Brain microvascular endothelial cell (primary cell): ENCODE data around the gene CHMP1A.
A peak's percentile ranks its signal among the peaks of the same experiment; 100 is the strongest.

Source experiments
- DNase-seq: peaks from one replicate; pipeline ENCODE4 v3.0.0-alpha.2; 2020
- H3K27ac ChIP-seq: fragments of 250-450 bp; sonication (Bioruptor Pico); 2 replicates; pipeline ENCODE4 v1.5.1; 2020; ENCODE audit warnings: mild to moderate bottlenecking, moderate library complexity
- H3K27me3 ChIP-seq: fragments of 250-450 bp; sonication (Bioruptor Pico); replicated peaks from 2 replicates; pipeline ENCODE4 v1.5.1; 2020; ENCODE audit warnings: mild to moderate bottlenecking
- H3K36me3 ChIP-seq: fragments of 250-450 bp; sonication (Bioruptor Pico); replicated peaks from 2 replicates; pipeline ENCODE4 v1.5.1; 2020; ENCODE audit warnings: mild to moderate bottlenecking
- H3K4me3 ChIP-seq: 2 replicates; pipeline ENCODE4 v1.5.1; 2011; ENCODE audit warnings: low read depth, mild to moderate bottlenecking, control low read depth, low read length, moderate library complexity
- in situ Hi-C: cut with HindIII; loops from 2 replicates; pipeline ENCODE4 v1.10.0; 2017; ENCODE audit warnings: low sequenced_read_pairs, low pct_ligation_motif_present
- TF ChIP-seq, protein P1 (sequence below): IDR thresholded peaks from 2 replicates; pipeline ENCODE4 v1.5.1; 2011; ENCODE audit warnings: low read depth, mild to moderate bottlenecking, moderate library complexity, low read length, control low read depth, inconsistent platforms; ENCODE audit errors: missing control alignments

Gene CHMP1A

DNA sequence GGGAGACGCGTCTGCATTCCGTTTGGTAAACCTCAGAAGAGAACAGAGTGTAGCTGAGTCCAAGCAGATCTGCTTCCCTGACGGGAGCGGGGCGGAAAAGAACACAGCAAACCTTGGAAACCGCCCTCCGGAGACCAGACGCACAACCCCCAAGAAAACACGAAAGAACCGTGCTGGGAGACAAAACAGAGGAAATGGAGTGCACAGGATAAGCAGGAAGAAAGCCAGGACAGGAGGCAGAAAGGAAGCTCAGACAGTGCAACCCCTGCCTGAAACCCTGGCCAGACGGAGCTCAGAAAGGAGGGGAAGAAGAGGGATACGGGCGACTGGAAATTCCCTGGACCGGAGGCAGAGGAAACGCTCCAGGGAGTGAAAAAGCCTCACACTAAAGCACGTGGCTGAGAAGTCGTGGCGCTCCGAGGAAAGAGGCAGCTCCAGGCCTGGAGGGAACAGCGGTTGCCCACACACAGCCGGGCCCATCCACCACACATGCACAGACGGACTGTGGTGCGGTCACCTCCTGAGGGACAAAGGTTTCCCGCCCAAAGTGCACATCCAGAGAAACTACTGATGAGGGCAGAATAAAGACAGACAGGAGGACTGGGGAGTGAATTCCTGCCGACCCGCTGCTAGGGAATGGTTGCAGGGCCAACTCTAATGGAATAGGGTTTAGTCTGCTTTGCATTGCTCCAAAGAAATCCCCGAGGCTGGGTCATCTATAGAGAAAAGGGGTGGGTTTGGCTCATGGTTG, 33.8 kb downstream of the CHMP1A start:
- no peaks in the 10 kb centered on the region for H3K27me3 ChIP-seq
- no peak overlapping the region for H3K27ac ChIP-seq
- no peaks in the 10 kb centered on the region for H3K36me3 ChIP-seq
- peak; percentile 16 for DNase-seq
- in situ Hi-C loops = no loop called here
- TF ChIP-seq, protein P1, sequence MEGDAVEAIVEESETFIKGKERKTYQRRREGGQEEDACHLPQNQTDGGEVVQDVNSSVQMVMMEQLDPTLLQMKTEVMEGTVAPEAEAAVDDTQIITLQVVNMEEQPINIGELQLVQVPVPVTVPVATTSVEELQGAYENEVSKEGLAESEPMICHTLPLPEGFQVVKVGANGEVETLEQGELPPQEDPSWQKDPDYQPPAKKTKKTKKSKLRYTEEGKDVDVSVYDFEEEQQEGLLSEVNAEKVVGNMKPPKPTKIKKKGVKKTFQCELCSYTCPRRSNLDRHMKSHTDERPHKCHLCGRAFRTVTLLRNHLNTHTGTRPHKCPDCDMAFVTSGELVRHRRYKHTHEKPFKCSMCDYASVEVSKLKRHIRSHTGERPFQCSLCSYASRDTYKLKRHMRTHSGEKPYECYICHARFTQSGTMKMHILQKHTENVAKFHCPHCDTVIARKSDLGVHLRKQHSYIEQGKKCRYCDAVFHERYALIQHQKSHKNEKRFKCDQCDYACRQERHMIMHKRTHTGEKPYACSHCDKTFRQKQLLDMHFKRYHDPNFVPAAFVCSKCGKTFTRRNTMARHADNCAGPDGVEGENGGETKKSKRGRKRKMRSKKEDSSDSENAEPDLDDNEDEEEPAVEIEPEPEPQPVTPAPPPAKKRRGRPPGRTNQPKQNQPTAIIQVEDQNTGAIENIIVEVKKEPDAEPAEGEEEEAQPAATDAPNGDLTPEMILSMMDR = no peak
- no peak overlapping the region for H3K4me3 ChIP-seq

DNA sequence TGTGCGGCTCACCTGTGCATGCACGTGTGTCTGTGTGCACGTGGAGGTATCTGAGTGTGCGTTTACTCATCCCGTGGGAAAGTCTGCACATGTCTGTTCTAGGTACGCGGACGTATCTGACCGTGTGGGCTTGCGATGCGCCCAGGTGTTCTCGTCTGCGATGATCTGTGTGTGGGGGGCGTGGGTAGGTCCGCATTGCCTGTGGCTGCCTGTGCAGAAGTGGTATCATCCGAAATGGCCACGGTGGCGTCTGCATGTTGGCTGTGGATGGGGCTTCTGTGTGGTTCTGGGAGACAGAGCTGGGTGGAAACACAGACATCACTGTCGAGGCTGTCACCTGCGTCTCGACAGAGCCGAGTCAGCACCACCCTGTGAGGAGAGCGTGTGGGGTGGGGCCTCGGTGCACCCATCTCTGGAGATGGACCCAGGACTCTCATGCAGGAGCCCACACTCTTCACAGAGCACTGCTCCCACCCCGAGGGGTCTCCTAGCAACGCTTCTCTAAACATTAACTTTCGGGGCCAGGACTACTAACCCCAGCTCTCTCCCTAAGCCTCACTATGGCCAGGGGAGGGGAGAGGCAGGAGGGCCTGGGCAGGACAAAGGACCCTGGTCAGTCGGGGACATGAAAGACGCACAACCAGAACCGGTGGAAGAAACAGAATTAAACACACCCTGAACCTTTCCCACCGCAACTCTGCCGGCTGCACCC, 35.7 kb downstream of the CHMP1A start:
- H3K27ac ChIP-seq = no peak overlapping the region
- TF ChIP-seq, protein P1 = no peak
- no peaks in the 10 kb centered on the region for H3K36me3 ChIP-seq
- in situ Hi-C loops = no loop called here
- no peak overlapping the region for H3K4me3 ChIP-seq
- H3K27me3 ChIP-seq = no peaks in the 10 kb centered on the region
- no peak for DNase-seq

DNA sequence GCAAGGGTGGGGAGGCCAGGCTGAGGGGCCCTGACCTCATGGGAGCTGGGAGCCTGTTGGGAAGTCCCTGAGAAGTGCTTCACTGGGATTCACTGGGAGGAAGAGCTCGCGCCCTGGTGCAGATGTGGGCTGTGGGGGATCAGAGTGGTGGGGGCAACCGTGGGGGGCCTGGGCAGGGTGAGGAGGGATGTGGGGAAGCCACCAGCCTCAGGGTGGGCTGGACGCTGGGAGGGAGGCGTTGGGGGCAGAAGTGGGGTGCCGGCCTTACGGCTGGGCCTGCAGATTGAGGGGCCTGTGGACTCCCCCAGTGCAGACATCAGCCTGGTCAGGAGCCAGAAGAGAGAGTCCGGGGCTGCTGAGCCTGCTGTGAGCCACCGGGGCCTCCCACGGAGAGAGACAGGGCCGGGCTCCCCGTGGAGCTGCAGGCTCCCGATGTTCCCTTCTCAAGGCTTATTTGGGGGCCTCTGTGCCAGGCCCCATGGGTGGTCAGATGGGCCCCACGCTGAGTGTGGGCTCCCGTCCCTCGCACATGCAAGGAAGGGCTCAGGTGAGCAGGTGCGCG, 36.3 kb downstream of the CHMP1A start:
- no peak overlapping the region for H3K4me3 ChIP-seq
- H3K27me3 ChIP-seq = no peaks in the 10 kb centered on the region
- no peak for DNase-seq
- TF ChIP-seq, protein P1 = no peak
- in situ Hi-C loops = no loop called here
- no peaks in the 10 kb centered on the region for H3K36me3 ChIP-seq
- H3K27ac ChIP-seq = no peak overlapping the region

DNA sequence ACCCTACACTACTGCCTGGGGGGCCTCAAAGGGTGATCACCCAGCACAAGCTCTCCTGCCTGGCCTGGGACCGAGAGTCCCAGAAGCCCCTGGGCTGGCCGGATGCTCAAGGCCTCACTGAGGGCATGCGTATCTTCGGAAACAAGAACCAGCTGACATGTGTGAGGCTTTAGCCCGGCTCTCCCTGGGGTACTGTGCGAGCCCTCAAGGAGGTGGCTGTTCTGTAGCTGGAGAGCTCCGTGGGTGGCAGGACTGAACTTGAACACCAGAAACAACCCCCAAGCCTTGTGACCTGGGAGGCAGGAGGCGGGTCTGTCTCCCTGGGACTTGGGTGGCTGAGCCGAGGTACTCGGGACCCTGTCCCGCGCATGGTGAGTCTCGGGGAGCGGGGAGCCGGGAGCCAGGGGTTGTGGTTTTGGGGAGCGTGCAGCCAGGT, 37.1 kb downstream of the CHMP1A start:
- TF ChIP-seq, protein P1 = no peak
- in situ Hi-C loops = no loop called here

DNA sequence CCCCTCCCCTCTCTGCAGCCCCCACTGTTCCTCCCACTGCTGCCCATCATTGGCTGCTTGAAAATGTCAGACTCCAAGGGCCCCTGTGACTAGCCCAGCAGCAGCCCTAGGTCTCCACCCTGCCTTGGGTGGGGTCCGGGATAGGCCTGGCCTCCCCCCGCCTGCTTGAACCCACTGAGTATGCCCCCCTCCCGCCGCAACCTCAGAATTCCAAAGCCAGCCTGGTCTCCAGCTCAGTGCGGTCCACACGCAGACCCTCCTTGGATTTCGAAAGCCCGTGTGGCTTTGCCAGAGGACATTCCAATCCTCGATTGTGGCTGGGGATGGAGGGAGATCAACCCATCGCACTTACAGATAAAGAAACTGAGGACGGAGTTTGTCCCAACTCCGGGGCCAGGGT, 37.7 kb downstream of the CHMP1A start:
- H3K27me3 ChIP-seq = no peaks in the 10 kb centered on the region
- DNase-seq = no peak
- TF ChIP-seq, protein P1 = no peak
- H3K36me3 ChIP-seq = no peaks in the 10 kb centered on the region
- no peak overlapping the region for H3K27ac ChIP-seq
- H3K4me3 ChIP-seq = no peak overlapping the region
- in situ Hi-C loops = no loop called here

More for the DNA sequence above, 37.1 kb downstream of the CHMP1A start:
- no peaks in the 10 kb centered on the region for H3K27me3 ChIP-seq
- H3K36me3 ChIP-seq = no peaks in the 10 kb centered on the region
- DNase-seq = no peak
- no peak overlapping the region for H3K27ac ChIP-seq
- H3K4me3 ChIP-seq = no peak overlapping the region
